Glutamatergic neuron (in vitro differentiated cells): ENCODE results near the gene EXT2. TPM values are rescaled to one million over a fixed set of nuclear protein-coding genes. Genes with fewer than 3 reads are reported as not detected.

Experiments used
- DNase-seq: peaks from one replicate; pipeline ENCODE4 v3.0.0; 2022
- H3K27ac Mint-ChIP-seq: one replicate; pipeline ENCODE4 v1.8.0; 2020; ENCODE audit warnings: mild to moderate bottlenecking, mixed read lengths, inconsistent platforms; ENCODE audit not compliant: unreplicated experiment
- H3K27me3 Mint-ChIP-seq: one replicate; pipeline ENCODE4 v1.8.0; 2020; ENCODE audit warnings: mild to moderate bottlenecking, moderate library complexity, mixed read lengths, inconsistent platforms; ENCODE audit not compliant: unreplicated experiment
- H3K36me3 Mint-ChIP-seq: one replicate; pipeline ENCODE4 v1.8.0; 2020; ENCODE audit warnings: mild to moderate bottlenecking, mixed read lengths, inconsistent platforms; ENCODE audit not compliant: unreplicated experiment
- H3K4me1 Mint-ChIP-seq: one replicate; pipeline ENCODE4 v1.8.0; 2020; ENCODE audit warnings: mild to moderate bottlenecking, low read depth, mixed read lengths, inconsistent platforms; ENCODE audit not compliant: unreplicated experiment
- H3K4me3 Mint-ChIP-seq: one replicate; pipeline ENCODE4 v1.8.0; 2020; ENCODE audit warnings: mild to moderate bottlenecking, mixed read lengths, inconsistent platforms; ENCODE audit not compliant: unreplicated experiment
- H3K9me3 Mint-ChIP-seq: one replicate; pipeline ENCODE4 v1.8.0; 2020; ENCODE audit warnings: mild to moderate bottlenecking, moderate library complexity, mixed read lengths, inconsistent platforms; ENCODE audit not compliant: unreplicated experiment
- total RNA-seq: library from RNA; stranded (reverse); fragmentation: NEBNext Ultra II Directional; extraction: Animal tissue kit (Norgen Biotek cat#: 25700); gene quantifications from one replicate; pipeline ENCODE4 v1.2.1, GENCODE V29; 2021; ENCODE audit not compliant: unreplicated experiment
- TF ChIP-seq, protein P1 (sequence below): fragments of 200-600 bp; sonication (generic); IDR thresholded peaks from one replicate; pipeline ENCODE4 v1.5.0; 2021; ENCODE audit not compliant: partially characterized antibody, unreplicated experiment

Gene EXT2
- total RNA-seq, 1 donor from 2014 or later: 46.3 TPM

DNA sequence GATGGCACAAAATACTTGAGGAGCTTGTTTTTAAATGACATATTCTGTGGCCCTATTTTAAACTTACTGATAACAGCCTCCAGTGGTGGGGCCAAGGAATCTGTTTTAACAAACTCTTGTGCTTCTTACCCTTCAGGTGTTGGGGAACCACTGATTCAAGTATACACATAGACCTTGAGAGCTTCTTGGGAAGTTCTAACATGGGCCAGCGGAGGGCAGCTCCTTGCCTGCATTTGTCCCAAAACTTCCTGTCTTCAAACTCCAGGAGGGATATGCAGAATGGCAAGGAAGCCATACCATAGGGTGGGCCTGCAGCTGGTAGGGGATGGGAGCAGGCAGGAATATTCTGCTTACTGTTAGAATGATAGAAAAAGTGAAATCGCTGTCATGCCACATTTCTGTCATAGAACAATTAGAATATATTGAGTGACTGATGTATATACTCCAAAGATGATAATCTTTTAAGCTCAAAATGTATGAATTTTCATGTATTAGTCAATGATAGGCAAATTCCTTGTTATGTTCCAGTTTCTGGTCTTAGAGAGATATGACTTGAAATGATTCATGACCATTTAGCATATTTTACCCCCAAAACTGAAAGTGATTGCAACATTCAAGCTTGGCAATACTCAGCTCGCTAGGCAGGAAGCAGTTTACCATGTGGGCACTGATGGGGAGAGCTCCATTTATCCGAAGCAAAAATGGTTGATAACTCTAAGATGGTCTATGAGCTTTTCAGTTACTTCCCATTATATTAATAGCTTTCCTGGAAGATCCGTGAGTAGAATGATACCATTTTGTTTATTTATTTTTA is 9.2 kb downstream of the EXT2 start:
- no peak for DNase-seq
- no peaks in the 10 kb centered on the region for H3K36me3 Mint-ChIP-seq
- peaks cover 2% of the 10 kb centered on the region for H3K4me1 Mint-ChIP-seq
- H3K4me3 Mint-ChIP-seq: no peak overlapping the region
- H3K27ac Mint-ChIP-seq: no peak overlapping the region
- H3K27me3 Mint-ChIP-seq: peaks cover 3% of the 10 kb centered on the region
- H3K9me3 Mint-ChIP-seq: no peaks in the 10 kb centered on the region
- TF ChIP-seq, protein P1, sequence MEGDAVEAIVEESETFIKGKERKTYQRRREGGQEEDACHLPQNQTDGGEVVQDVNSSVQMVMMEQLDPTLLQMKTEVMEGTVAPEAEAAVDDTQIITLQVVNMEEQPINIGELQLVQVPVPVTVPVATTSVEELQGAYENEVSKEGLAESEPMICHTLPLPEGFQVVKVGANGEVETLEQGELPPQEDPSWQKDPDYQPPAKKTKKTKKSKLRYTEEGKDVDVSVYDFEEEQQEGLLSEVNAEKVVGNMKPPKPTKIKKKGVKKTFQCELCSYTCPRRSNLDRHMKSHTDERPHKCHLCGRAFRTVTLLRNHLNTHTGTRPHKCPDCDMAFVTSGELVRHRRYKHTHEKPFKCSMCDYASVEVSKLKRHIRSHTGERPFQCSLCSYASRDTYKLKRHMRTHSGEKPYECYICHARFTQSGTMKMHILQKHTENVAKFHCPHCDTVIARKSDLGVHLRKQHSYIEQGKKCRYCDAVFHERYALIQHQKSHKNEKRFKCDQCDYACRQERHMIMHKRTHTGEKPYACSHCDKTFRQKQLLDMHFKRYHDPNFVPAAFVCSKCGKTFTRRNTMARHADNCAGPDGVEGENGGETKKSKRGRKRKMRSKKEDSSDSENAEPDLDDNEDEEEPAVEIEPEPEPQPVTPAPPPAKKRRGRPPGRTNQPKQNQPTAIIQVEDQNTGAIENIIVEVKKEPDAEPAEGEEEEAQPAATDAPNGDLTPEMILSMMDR: no peak

DNA sequence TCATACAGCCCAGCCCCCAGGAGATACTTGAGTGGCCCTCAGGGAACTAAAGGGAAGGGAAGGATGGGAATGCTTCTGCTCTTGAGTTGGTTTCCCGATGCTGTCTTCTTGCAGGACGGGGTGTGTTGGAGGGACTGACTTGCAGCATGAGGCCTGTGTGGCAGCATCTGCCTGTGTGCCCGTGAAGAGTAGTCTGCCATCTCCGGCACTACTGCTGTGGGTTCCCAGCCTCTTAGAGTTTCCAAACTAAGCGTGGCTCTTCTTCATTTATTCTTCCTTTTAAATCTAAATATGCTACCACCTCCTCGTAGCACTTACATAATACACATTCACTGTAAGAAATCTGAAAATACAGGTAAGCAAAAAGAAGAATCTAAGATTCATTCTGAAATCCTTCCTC is 12.8 kb downstream of the EXT2 start:
- H3K27ac Mint-ChIP-seq: no peak overlapping the region
- H3K36me3 Mint-ChIP-seq: no peaks in the 10 kb centered on the region
- H3K27me3 Mint-ChIP-seq: peaks cover 3% of the 10 kb centered on the region
- no peak for DNase-seq
- TF ChIP-seq, protein P1: no peak
- H3K4me1 Mint-ChIP-seq: no peaks in the 10 kb centered on the region
- H3K9me3 Mint-ChIP-seq: no peaks in the 10 kb centered on the region
- no peak overlapping the region for H3K4me3 Mint-ChIP-seq

DNA sequence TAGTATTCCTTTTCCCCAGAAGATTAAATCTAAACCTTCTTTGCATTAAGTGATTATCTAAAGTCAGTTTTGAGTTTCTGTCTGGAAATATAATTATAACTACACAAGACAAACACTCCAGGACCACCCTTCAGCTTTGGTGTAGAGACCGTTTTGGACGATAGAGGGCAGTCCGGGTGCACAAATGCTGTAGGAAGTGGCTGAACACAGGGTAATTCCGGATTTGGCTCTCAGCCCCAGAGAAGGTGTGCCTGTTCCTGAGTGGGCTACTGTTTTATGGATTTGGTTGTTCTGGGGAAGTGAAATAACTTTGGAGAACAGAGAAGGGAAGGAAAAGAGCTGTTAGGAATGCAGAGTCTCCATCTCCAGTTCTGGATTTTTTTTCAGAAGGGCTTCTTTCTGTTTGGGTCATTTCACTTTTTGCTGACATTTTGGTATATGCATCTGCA is 14.8 kb downstream of the EXT2 start:
- DNase-seq: peak; percentile 77

DNA sequence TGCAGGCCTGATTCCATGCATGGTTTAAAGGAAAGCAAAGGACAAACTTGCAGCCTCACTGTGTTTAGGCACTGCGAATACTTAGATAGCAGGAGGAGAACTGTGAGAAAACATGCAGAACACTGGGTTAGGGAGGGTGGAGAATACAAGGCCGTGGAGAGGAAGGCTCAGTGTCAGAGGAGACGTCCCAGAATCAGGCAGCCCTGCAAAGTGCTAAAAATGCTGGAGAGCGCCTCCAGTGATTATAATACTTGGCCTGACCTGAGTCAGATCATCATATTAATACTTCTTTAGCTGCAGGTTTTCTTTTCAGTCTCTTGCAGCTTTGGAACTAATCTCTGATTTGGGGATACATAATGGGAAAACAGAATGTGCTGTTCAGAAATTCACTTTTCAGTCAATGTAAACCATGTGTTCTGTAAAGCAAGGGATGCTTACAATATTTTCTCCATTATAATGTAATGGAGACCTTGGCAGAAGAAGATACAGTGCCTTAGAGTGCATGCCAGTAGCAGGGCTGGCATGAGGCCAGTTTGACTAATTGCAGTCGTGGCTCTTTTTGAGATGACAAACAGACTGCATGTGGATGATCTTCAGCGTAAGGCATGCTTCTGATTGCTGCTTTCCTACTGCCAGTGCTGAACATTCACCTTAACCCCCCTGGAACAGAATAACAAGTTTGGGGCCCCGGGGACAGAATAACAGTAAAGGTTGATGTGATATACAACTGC is 16.8 kb downstream of the EXT2 start:
- no peak overlapping the region for H3K27ac Mint-ChIP-seq
- DNase-seq: no peak
- no peak overlapping the region for H3K4me3 Mint-ChIP-seq
- no peaks in the 10 kb centered on the region for H3K36me3 Mint-ChIP-seq
- H3K9me3 Mint-ChIP-seq: peaks cover 4% of the 10 kb centered on the region
- no peaks in the 10 kb centered on the region for H3K27me3 Mint-ChIP-seq
- TF ChIP-seq, protein P1: no peak
- H3K4me1 Mint-ChIP-seq: no peaks in the 10 kb centered on the region

More for the DNA sequence above, 14.8 kb downstream of the EXT2 start:
- Mint-ChIP-seq H3K27me3 (peaks cover 3% of the 10 kb centered on the region), H3K36me3 (no peaks in the 10 kb centered on the region), H3K4me3 (no peak overlapping the region), H3K4me1 (no peaks in the 10 kb centered on the region), H3K9me3 (peaks cover 4% of the 10 kb centered on the region), H3K27ac (no peak overlapping the region)
- TF ChIP-seq, protein P1: peak; percentile 75

DNA sequence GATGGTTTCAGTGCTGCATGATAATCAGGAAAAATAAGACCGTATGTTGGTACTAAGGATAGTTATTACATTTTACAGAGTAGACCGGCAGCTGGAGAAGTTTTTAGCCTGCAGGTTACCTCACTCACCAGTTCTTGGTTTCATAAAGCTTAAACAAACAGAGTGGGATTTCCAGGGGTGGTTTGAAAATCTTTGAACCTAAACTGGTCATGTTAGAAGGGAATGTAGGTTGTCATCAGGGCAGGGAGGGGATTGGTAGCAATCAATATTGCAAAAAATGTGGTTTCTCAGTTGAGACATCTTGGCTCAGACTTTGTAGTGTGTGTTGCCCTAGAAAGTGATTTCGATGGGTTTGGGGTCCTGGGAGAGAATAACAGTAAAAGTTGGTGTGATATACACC is 17.5 kb downstream of the EXT2 start:
- Mint-ChIP-seq H3K27me3 (no peaks in the 10 kb centered on the region), H3K36me3 (no peaks in the 10 kb centered on the region), H3K9me3 (peaks cover 4% of the 10 kb centered on the region), H3K27ac (no peak overlapping the region), H3K4me3 (no peak overlapping the region), H3K4me1 (no peaks in the 10 kb centered on the region)
- DNase-seq: no peak
- TF ChIP-seq, protein P1: no peak
